RWPE1 (cell line): ENCODE results near the gene BCL6B.
A peak's percentile ranks its signal among the peaks of the same experiment; 100 is the strongest.
"Not testable (repeated sequence)": the region's sequence is repeated elsewhere in the genome, so short reads cannot be mapped to it uniquely, and the experiment has no call there.

Experiments
- CTCF ChIA-PET: fragments of 350-600 bp; sonication (Branson Sonifier 250); formaldehyde crosslinking; extraction: SDS; loops from one replicate; lab custom pipeline; 2021; lab: Yijun Ruan, JAX
- POLR2A ChIA-PET: fragments of 400-600 bp; formaldehyde crosslinking; extraction: SDS; loops from one replicate; lab custom pipeline; 2020; ENCODE audit warnings: antibody characterized with exemption; ENCODE audit not compliant: low non-redundant PET; lab: Yijun Ruan, JAX
- DNase-seq: peaks from one replicate; pipeline ENCODE4 v3.0.0; 2012; ENCODE audit warnings: low spot score
- H3K27ac ChIP-seq: fragments of 450-650 bp; 2 replicates; pipeline ENCODE4 v1.5.1; 2017
- TF ChIP-seq, protein P1 (sequence below): fragments of 450-650 bp; conservative IDR thresholded peaks from 2 replicates; pipeline ENCODE4 v1.5.1; 2017; ENCODE audit warnings: low read depth, mild to moderate bottlenecking

BCL6B gene

GRCh38 chr17:7042501-7043181, 19.8 kb downstream of the BCL6B start:
- POLR2A ChIA-PET: no interaction called here
- H3K27ac ChIP-seq: no peak overlapping the region
- TF ChIP-seq, protein P1, sequence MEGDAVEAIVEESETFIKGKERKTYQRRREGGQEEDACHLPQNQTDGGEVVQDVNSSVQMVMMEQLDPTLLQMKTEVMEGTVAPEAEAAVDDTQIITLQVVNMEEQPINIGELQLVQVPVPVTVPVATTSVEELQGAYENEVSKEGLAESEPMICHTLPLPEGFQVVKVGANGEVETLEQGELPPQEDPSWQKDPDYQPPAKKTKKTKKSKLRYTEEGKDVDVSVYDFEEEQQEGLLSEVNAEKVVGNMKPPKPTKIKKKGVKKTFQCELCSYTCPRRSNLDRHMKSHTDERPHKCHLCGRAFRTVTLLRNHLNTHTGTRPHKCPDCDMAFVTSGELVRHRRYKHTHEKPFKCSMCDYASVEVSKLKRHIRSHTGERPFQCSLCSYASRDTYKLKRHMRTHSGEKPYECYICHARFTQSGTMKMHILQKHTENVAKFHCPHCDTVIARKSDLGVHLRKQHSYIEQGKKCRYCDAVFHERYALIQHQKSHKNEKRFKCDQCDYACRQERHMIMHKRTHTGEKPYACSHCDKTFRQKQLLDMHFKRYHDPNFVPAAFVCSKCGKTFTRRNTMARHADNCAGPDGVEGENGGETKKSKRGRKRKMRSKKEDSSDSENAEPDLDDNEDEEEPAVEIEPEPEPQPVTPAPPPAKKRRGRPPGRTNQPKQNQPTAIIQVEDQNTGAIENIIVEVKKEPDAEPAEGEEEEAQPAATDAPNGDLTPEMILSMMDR: no peak
- DNase-seq: no peak
- CTCF ChIA-PET: interaction anchor here (0.6 kb wide), 1 partner anchor 245 kb away, joined by 3 read pairs; no protein-coding TSS in a partner anchor

GRCh38 chr17:7043182-7043496, 20.3 kb downstream of the BCL6B start:
- no peak overlapping the region for H3K27ac ChIP-seq
- DNase-seq: no peak
- CTCF ChIA-PET: interaction anchor here (0.6 kb wide), 1 partner anchor 245 kb away, joined by 3 read pairs; no protein-coding TSS in a partner anchor
- POLR2A ChIA-PET: no interaction called here
- TF ChIP-seq, protein P1: no peak

DNA sequence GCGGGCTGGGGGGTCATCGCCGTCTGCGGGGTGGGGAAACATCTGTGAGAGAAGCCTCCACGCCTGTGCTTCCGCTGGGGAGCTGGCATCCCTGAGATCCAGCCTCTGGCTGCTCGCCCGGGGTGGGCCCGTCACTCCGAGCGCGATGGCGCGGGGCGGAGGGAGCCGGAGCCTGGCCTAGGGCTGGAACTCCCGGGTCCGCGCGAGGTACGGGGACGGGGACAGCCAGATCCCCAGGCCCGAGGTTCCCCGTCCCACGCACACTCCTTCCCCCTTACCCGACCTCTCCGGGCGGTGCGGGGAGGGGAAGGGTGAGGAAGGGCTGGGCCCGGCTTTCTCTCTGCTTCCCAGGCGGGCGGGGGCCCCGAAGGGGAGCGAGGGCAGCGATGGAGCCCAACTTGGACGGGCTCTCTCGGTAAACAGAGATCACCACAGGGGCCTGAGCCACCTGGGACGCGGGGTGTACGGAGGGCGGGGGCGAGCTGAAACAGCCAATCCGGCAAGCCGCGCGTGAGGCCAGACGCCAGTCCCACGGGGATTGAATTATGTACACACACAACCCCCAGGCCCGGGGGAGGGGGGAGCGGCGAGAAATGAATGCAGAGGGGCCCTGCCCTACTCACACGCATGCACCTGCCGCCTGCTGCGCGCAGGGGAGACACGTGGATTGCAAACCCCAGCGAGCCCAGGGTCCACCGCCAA, 20.8 kb downstream of the BCL6B start, which contains the start of gene SLC16A11:
Gene SLC16A11, minus strand, starts transcription at position 596 of the 702 bp plus-strand sequence. Its CDS starts 579 bp downstream, at position 17.
- no peak for DNase-seq
- ChIA-PET POLR2A (no interaction called here), CTCF (interaction anchor here (0.6 kb wide), 1 partner anchor 411 kb away, joined by 5 read pairs; no protein-coding TSS in a partner anchor)
- TF ChIP-seq, protein P1: no peak
- H3K27ac ChIP-seq: no peak within 1 kb of the TSS

DNA sequence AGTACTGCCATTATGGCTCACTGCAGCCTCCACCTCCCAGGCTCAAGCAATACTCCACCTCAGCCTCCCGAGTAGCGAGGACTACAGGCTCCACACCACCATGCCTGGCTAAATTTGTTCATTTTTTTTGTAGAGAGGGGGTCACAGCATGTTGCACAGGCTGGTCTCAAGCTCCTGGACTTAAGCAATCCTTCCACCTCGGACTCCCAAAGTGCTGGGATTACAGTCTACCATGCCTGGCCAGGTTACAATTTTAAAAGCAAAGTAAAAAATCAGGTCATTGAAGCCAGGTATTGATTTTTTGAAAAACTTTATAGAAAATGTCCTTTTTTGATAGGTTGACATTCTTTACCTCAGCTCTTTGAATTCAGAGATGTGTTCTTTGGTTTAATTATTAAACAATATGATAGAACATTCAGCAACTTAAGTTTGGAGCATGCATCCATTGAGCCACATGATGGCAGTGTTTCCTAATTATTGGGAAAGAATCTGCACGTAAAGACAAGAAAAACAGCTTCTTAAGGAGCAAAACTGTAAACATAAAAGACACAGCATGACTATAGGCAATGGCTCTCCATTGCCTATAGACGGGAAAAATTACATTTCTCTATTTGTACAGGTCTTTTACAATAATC, 22.8 kb downstream of the BCL6B start:
- DNase-seq: peak; percentile 33
- ChIA-PET CTCF (interaction anchor here (0.5 to 2.8 kb wide), 28 partner anchors 9 to 1935 kb away, joined by 3 to 27 read pairs (median 3); partner anchors contain the start of genes ACADVL, DLG4 and SLC16A13), POLR2A (interaction anchor here (0.6 to 1.3 kb wide), 2 partner anchors 10 to 119 kb away, joined by 3 to 4 read pairs; partner anchors contain the start of gene SLC16A13)
- TF ChIP-seq, protein P1: peak; percentile 78
- H3K27ac ChIP-seq: no peak overlapping the region

- TF ChIP-seq, protein P1: 0 out of 2 replicates have a peak, but pooled peaks have one; percentile 22
- peak; percentile 75 for DNase-seq
- ChIA-PET POLR2A (interaction anchor here (0.6 to 1.3 kb wide), 3 partner anchors 10 to 193 kb away, joined by 3 to 4 read pairs (median 3); partner anchors contain the start of genes PHF23 and SLC16A13), CTCF (interaction anchor here (0.5 to 2.8 kb wide), 22 partner anchors 9 to 849 kb away, joined by 3 to 27 read pairs (median 4); partner anchors contain the start of genes ACADVL, DLG4 and SLC16A13)
- H3K27ac ChIP-seq: no peak overlapping the region
Measured at GRCh38 chr17:7046127-7046724, 23.4 kb downstream of the BCL6B start.

DNA sequence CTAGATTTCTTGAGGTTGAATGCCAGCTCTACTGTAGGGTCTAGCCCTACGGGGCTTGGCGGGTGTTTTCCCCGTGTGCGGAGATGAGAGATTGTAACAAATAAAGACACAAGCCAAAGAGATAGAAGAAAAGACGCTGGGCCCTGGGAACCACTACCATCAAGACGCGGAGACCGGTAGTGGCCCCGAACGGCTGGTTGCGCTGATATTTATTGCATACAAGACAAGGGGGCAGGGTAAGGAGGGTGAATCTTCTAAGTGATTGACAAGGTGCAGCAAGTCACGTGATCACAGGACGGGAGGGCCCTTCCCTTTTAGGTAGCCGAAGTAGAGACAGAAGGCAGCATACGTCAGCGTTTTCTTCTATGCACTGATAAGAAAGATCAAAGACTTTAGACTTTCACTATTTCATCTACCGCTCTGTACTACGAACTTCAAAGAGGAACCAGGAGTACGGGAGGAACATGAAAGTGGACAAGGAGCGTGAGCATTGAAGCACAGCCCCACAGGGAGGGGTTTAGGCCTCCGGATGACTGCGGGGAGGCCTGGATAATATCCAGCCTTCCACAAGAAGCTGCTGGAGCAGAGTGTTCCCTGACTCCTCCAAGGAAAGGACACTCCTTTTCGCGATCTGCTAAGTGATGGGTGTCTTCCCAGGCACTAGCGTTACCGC, 24.0 kb downstream of the BCL6B start:
- CTCF ChIA-PET: interaction anchor here (0.7 to 2.8 kb wide), 12 partner anchors 8 to 250 kb away, joined by 3 to 27 read pairs (median 4); no protein-coding TSS in a partner anchor
- not testable (repeated sequence) for DNase-seq, H3K27ac ChIP-seq
- POLR2A ChIA-PET: interaction anchor here (0.6 kb wide), 1 partner anchor 193 kb away, joined by 3 read pairs; the partner anchor contains the start of gene PHF23
